ACHN (cell line): Measurements from ENCODE around the gene RTN4RL1.

Source experiments
- DNase-seq: peaks from one replicate; pipeline ENCODE4 v3.0.0-alpha.2; 2015
- in situ Hi-C: cut with HindIII; loops from 2 replicates; pipeline ENCODE4 v1.10.0; 2017; ENCODE audit warnings: low sequenced_read_pairs, low pct_ligation_motif_present, low pct_unique_long_range_greater_than_20kb

RTN4RL1 gene

GRCh38 chr17:2060681-2061440, 35.7 kb upstream of the RTN4RL1 start:
- in situ Hi-C loops: no loop called here

GRCh38 chr17:2060385-2060658, 35.2 kb upstream of the RTN4RL1 start:
- DNase-seq: no peak
- in situ Hi-C loops: no loop called here

More at GRCh38 chr17:2060681-2061440, 35.7 kb upstream of the RTN4RL1 start:
- no peak for DNase-seq

- in situ Hi-C loops: no loop called here
- no peak for DNase-seq
Measured at GRCh38 chr17:2059547-2060384, 34.6 kb upstream of the RTN4RL1 start.

GRCh38 chr17:2058586-2059546, 33.7 kb upstream of the RTN4RL1 start:
- in situ Hi-C loops: no loop called here
- no peak for DNase-seq

GRCh38 chr17:2057760-2058585, 32.8 kb upstream of the RTN4RL1 start:
- DNase-seq: no peak
- in situ Hi-C loops: no loop called here

GRCh38 chr17:2057175-2057759, 32.1 kb upstream of the RTN4RL1 start:
- in situ Hi-C loops: no loop called here
- DNase-seq: no peak

- no peak for DNase-seq
- in situ Hi-C loops: no loop called here
Measured at GRCh38 chr17:2056206-2057174, 31.4 kb upstream of the RTN4RL1 start.

- DNase-seq: no peak
- in situ Hi-C loops: no loop called here
Measured at GRCh38 chr17:2055292-2056205, 30.4 kb upstream of the RTN4RL1 start.

- in situ Hi-C loops: no loop called here
- peak; percentile 79 for DNase-seq
Measured at GRCh38 chr17:2054512-2055291, 29.6 kb upstream of the RTN4RL1 start, which contains the start of gene HIC1. TSS of gene HIC1 (plus strand) at chr17:2055103. CDS start at chr17:2056691, 1,588 bp downstream.

GRCh38 chr17:2054262-2054511, 29.1 kb upstream of the RTN4RL1 start:
- DNase-seq: no peak
- in situ Hi-C loops: no loop called here

GRCh38 chr17:2053380-2054261, 28.5 kb upstream of the RTN4RL1 start:
- in situ Hi-C loops: no loop called here
- DNase-seq: peak; percentile 76

GRCh38 chr17:2051933-2052559, 26.9 kb upstream of the RTN4RL1 start:
- no peak for DNase-seq
- in situ Hi-C loops: no loop called here

- in situ Hi-C loops: no loop called here
- peak; percentile 40 for DNase-seq
Measured at GRCh38 chr17:2051061-2051932, 26.2 kb upstream of the RTN4RL1 start.
